Activated CD8-positive, alpha-beta T cell treated with anti-CD3 and anti-CD28 coated beads for 36 hours (primary cell): ENCODE results near the gene ZFP36L1. TPM values are rescaled to one million over a fixed set of nuclear protein-coding genes. Genes with fewer than 3 reads are reported as not detected.

Experiments used
- ATAC-seq: fragments of 200-7000 bp; cut with Tn5 transposase; one replicate; pipeline ENCODE4 v1.10.0; 2021; ENCODE audit warnings: mild to moderate bottlenecking, moderate library complexity
- CTCF ChIA-PET: fragments of 350-600 bp; sonication (Branson Sonifier 250); formaldehyde crosslinking; loops from one replicate; lab custom pipeline; 2021; ENCODE audit warnings: antibody characterized with exemption; lab: Charles Lee
- POLR2A ChIA-PET: fragments of 350-600 bp; sonication (Branson Sonifier 250); formaldehyde crosslinking; loops from one replicate; lab custom pipeline; 2021; ENCODE audit warnings: antibody characterized with exemption; lab: Charles Lee
- DNase-seq: peaks from one replicate; pipeline ENCODE4 v3.0.0-alpha.2; 2020
- H3K27ac Mint-ChIP-seq: one replicate; pipeline ENCODE4 v1.8.0; 2021; ENCODE audit warnings: mild to moderate bottlenecking, mixed read lengths
- H3K27me3 Mint-ChIP-seq: one replicate; pipeline ENCODE4 v1.8.0; 2021; ENCODE audit warnings: mixed read lengths
- H3K36me3 Mint-ChIP-seq: one replicate; pipeline ENCODE4 v1.8.0; 2021; ENCODE audit warnings: low read depth, mixed read lengths
- H3K4me1 Mint-ChIP-seq: one replicate; pipeline ENCODE4 v1.8.0; 2021; ENCODE audit warnings: low read depth, mixed read lengths
- H3K4me3 Mint-ChIP-seq: one replicate; pipeline ENCODE4 v1.8.0; 2021; ENCODE audit warnings: mild to moderate bottlenecking, moderate library complexity, mixed read lengths
- H3K9me3 Mint-ChIP-seq: one replicate; pipeline ENCODE4 v1.8.0; 2021; ENCODE audit warnings: mixed read lengths
- CTCF ChIP-seq: fragments of 200-600 bp; IDR thresholded peaks from one replicate; pipeline ENCODE4 v1.8.0; 2022; ENCODE audit warnings: antibody characterized with exemption, mild to moderate bottlenecking
- intact Hi-C: fragments of 100-400 bp; cut with micrococcal nuclease; formaldehyde crosslinking; loops from one replicate; pipeline ENCODE4 v1.10.0; 2022
- total RNA-seq, 2 experiments: library from RNA; stranded (reverse); gene quantifications; one replicate each; pipeline ENCODE4 v1.2.3, GENCODE V29; 2021

The ZFP36L1 gene
- total RNA-seq, 2 experiments from 2014 or later: 57.4 to 60.6 TPM

DNA sequence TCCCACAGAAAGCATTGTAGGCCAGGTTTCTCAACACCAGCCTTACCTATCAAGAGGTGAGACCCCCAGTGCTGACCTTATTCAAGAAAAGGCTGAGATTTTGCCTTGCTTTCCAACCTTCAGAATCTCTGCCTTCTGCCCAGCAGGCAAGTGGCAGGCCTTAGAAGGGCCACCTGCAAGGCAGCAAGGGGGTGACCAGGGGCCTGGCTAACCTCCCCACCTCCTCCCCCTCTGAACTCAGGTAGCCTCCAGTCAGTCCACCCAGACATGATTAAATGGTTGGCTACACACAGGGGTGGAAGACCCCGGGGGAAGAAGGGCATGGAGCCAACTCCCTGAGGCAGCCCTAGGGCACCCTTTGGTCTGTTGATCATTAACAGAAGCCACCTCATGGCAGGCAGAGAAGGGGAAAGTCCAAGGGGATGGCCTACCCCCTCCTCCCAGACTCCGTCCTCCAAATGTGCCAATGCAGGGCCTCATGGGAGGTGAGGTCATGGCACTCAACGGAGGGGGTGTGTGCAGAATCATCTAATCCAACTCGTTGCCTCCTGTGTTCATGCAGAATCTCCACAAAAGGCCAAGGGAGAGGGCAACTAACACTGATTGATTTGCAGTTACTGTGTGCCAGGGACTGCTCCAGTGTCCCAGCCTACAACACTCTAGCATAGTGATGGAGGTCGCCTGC, 8.5 kb downstream of the ZFP36L1 start:
- H3K4me1 Mint-ChIP-seq: peaks cover 84% of the 10 kb centered on the region

GRCh38 chr14:68783408-68784225, 9.2 kb downstream of the ZFP36L1 start:
- H3K4me1 Mint-ChIP-seq: peaks cover 82% of the 10 kb centered on the region
- TF ChIP-seq CTCF: no peak
- POLR2A ChIA-PET: interaction anchor here (0.6 to 9.0 kb wide), 5 partner anchors 10 to 99 kb away, joined by 3 to 161 read pairs (median 4); partner anchors contain the start of gene ZFP36L1
- ATAC-seq (no peak), DNase-seq (no peak)
- peaks cover 19% of the 10 kb centered on the region for H3K36me3 Mint-ChIP-seq
- H3K9me3 Mint-ChIP-seq: peaks cover 2% of the 10 kb centered on the region
- intact Hi-C loops: loop anchor here (5.0 to 10.0 kb wide), 2 partner anchors 34 to 499 kb away; no protein-coding TSS in a partner anchor
- CTCF ChIA-PET: interaction anchor here (0.6 to 16.7 kb wide), 6 partner anchors 9 to 946 kb away, joined by 3 to 268 read pairs (median 4); no protein-coding TSS in a partner anchor
- no peak overlapping the region for H3K27ac Mint-ChIP-seq
- no peaks in the 10 kb centered on the region for H3K27me3 Mint-ChIP-seq
- H3K4me3 Mint-ChIP-seq: no peak overlapping the region

More for the DNA sequence above, 8.5 kb downstream of the ZFP36L1 start:
- Mint-ChIP-seq H3K4me3 (no peak overlapping the region), H3K36me3 (peaks cover 26% of the 10 kb centered on the region), H3K27me3 (no peaks in the 10 kb centered on the region), H3K27ac (no peak overlapping the region), H3K9me3 (peaks cover 2% of the 10 kb centered on the region)
- intact Hi-C loops: loop anchor here (5.0 to 10.0 kb wide), 2 partner anchors 33 to 500 kb away; no protein-coding TSS in a partner anchor
- CTCF ChIA-PET: interaction anchor here (0.6 to 16.7 kb wide), 8 partner anchors 9 to 947 kb away, joined by 3 to 268 read pairs (median 4); no protein-coding TSS in a partner anchor
- no peak for TF ChIP-seq CTCF
- DNase-seq: peak; percentile 51
- POLR2A ChIA-PET: interaction anchor here (0.6 to 9.4 kb wide), 7 partner anchors 9 to 100 kb away, joined by 3 to 207 read pairs (median 4); partner anchors contain the start of gene ZFP36L1
- no peak for ATAC-seq

DNA sequence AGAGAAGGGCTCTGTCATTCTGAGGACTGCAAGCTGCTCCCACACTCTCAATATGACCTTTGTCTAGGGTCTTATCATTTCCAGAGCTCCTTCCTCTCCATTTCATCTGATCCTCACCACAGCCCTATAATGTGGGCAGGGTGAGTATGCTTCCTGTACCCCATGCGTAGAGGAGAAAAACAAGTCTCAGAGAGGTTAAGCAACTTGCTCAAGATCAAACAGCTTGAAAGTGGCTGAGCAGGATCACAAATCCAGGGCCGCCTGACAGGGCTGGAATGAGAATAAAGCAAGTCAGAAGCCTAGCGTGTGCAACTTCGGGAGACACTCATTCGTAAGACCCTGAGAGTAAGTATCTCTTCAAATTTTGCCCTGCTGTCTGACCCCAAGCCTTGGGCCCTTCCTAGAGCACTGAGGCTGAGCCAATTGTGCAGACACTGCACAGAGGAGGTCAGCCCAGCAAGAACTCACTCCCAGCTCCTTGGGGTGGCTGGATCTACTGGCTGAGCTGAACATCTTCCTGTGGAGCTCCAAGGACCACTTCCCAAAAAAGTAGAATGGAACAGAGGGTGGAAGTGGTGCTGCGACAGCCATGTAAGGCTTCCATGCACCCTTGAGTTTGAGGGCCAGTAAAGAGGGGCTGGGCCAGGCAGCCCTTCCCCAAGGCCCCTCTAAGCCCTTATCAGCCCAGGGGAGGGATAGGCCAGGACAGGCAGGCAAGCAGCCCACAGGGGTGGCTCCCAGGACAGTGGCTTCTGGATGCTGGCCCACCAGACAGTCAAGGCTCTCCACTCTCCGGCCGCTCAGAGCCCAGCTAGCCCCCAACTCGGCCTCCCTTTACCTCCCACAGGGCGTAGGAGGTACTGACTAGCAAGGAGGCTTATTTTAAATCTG, 10.5 kb downstream of the ZFP36L1 start:
- ATAC-seq: peak; percentile 61
- ChIA-PET CTCF (interaction anchor here (0.6 to 16.7 kb wide), 8 partner anchors 8 to 499 kb away, joined by 3 to 268 read pairs (median 8); partner anchors contain the start of gene ZFP36L1), POLR2A (interaction anchor here (0.7 to 9.0 kb wide), 17 partner anchors 10 to 499 kb away, joined by 3 to 161 read pairs (median 5); partner anchors contain the start of gene ZFP36L1)
- Mint-ChIP-seq H3K4me3 (no peak overlapping the region), H3K27me3 (no peaks in the 10 kb centered on the region), H3K9me3 (peaks cover 2% of the 10 kb centered on the region), H3K27ac (peak overlapping the region; percentile 75), H3K4me1 (peaks cover 79% of the 10 kb centered on the region), H3K36me3 (peaks cover 8% of the 10 kb centered on the region)
- intact Hi-C loops: loop anchor here (5.0 to 10.0 kb wide), 2 partner anchors 35 to 498 kb away; no protein-coding TSS in a partner anchor
- TF ChIP-seq CTCF: no peak
- DNase-seq: peak; percentile 88
